Prostate gland (tissue), 2 donors: ENCODE data around the gene TMEM232. TPM values are rescaled to one million over a fixed set of nuclear protein-coding genes. Genes with fewer than 3 reads are reported as not detected.

ENCODE experiments used
- DNase-seq: peaks from one replicate; pipeline ENCODE4 v3.0.0-alpha.2; 2019; ENCODE audit warnings: low spot score
- H3K27ac ChIP-seq, 2 donors: fragments of 200-600 bp; sonication (generic); 2 replicates each; pipeline ENCODE4 v1.5.1; 2017 to 2019
- H3K27me3 ChIP-seq: fragments of 200-600 bp; sonication (generic); replicated peaks from 2 replicates; pipeline ENCODE4 v1.5.1; 2019; ENCODE audit not compliant: insufficient read depth
- H3K36me3 ChIP-seq, 2 donors: fragments of 200-600 bp; sonication (generic); 1 replicate in 1 of 2; 2 replicates in 1 of 2; pipeline versions ENCODE4 v1.5.1 to v1.8.1; 2017 to 2019
- H3K4me1 ChIP-seq: fragments of 200-600 bp; sonication (generic); replicated peaks from 2 replicates; pipeline ENCODE4 v1.5.1; 2019
- H3K4me3 ChIP-seq, 2 donors: fragments of 200-600 bp; sonication (generic); 2 replicates each; pipeline ENCODE4 v1.5.1; 2017 to 2019
- H3K9me3 ChIP-seq: fragments of 200-600 bp; sonication (generic); 2 replicates; pipeline ENCODE4 v1.5.1; 2017
- CTCF ChIP-seq, 4 experiments: fragments of 200-600 bp in 2 of 4; fragments of 450-650 bp in 2 of 4; sonication (generic) in 2 of 4; IDR thresholded peaks; 1 replicate in 3 of 4; 2 replicates in 1 of 4; pipeline ENCODE4 v1.5.1; 2016 to 2019; ENCODE audit warnings: antibody characterized with exemption in 4 of 4, mild to moderate bottlenecking in 2 of 4, moderate library complexity in 2 of 4
- POLR2A ChIP-seq: fragments of 450-650 bp; IDR thresholded peaks from one replicate; pipeline ENCODE4 v1.6.1; 2016; ENCODE audit warnings: antibody characterized with exemption, mild to moderate bottlenecking
- POLR2AphosphoS5 ChIP-seq: sonication (generic); formaldehyde crosslinking; IDR thresholded peaks from one replicate; pipeline ENCODE4 v1.6.1; 2017; ENCODE audit warnings: antibody characterized with exemption
- WGBS: methylation state at CpG from one replicate; pipeline ENCODE4 v1.1.5; 2018; 5-methylcytosine and 5-hydroxymethylcytosine counted together
- intact Hi-C: fragments of 100-400 bp; cut with DNase I; formaldehyde crosslinking; loops from one replicate; pipeline ENCODE4 v1.14.2; 2022
- total RNA-seq, 2 donors: library from RNA; depleted of rRNA; stranded (reverse); fragments of >200 nt; gene quantifications; one replicate each; pipeline ENCODE4 v1.1.0, GENCODE V29; 2016

Gene TMEM232
- total RNA-seq, 2 donors from 2014 or later = 5.1 to 11.3 TPM

DNA sequence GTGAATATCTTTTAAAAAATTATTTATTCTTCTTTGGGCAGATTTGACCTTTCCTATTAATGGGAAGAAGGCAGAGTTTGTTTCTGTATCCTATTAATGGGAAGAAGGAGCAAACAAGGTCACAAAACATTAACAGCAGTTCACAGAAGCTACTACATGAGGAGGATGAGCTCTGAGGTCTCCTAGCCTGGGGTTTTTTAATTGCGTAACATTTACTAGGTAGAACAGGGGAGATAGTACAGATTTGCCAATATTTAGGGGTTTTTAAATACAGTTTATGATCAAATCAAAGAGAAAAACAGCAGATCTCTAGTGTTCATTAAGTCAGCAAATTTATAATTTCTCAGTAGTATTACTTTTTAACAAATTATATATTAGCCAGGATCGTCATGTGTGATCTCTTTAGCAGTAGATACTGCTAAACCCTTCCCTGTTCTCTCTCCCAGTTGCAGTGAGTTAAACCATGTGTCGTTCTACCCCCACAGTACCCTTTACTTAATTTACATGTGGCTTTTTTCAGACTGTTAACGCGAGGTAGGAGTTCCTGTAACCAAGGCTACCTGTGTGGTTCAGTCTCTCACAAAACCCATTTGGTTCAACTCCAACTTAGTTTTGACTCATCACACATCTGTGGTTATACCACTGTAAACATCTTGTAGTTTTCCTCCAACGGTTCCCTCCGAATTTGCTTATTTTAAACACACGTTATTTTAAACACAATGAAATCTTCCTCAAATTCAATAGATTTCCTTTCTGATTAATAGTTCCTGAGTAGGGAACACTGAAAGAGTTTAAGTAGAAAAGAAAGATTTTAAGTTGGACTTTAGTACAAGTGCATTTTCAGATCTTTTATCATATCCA, 25.7 kb upstream of the TMEM232 start:
- intact Hi-C loops = loop anchor here (10.0 kb wide), 1 partner anchor 323 kb away; the partner anchor contains the start of gene TSLP
- Histone ChIP-seq H3K36me3 (no peaks in the 10 kb centered on the region), H3K4me1 (no peaks in the 10 kb centered on the region), H3K4me3 (no peak overlapping the region), H3K9me3 (no peaks in the 10 kb centered on the region), H3K27ac (no peak overlapping the region), H3K27me3 (no peaks in the 10 kb centered on the region)
- 77% methylated on average over 8 of the region's 8 CpGs for WGBS
- no peak for DNase-seq
- TF ChIP-seq POLR2AphosphoS5 (no peak), CTCF (IDR thresholded peaks at IDR 0.05) (no peak), POLR2A (no peak)

DNA sequence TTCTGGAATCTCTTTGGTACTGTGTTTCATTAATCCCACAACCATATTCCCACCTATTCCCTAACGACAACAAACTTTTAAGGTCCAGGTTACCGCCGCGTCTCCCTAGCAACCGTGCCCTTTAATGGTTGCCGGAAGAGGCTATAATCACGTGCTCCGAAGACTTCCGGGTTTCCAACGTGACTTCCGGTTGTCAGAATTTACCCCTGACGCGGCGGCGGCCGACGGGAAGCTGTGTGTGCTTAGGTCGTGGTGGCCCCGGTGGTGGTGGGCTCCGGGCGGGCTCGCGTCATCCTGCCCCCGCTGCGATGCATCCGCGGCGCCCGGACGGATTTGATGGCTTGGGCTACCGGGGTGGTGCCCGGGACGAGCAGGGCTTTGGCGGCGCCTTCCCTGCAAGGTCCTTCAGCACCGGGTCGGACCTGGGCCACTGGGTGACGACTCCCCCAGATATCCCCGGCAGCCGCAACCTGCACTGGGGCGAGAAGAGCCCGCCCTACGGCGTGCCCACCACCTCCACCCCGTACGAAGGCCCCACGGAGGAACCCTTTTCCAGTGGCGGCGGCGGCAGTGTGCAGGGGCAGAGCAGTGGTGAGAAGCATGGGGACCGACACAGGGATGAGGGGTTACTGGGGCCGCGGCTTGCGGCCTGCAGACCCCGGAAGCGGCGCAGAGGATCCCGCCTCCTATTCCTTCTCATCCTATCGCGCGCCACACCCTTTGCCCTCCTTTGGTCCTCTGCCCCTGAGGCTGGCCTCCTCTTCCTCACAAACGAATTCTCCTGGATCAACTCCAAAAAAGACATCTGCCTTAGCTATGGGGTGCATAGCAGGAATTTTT, 12.6 kb upstream of the TMEM232 start, which contains the start of gene SLC25A46:
Gene SLC25A46 (plus strand): TSS at position 196 of the 840 bp plus-strand sequence. CDS start 113 bp downstream, at position 309.
- Histone ChIP-seq H3K27ac (peak within 1 kb of the TSS; percentile 66 to 76), H3K27me3 (no peaks in the 10 kb centered on the region), H3K36me3 (no peaks in the 10 kb centered on the region), H3K9me3 (no peaks in the 10 kb centered on the region), H3K4me3 (peak within 1 kb of the TSS; percentile 74 to 90), H3K4me1 (no peaks in the 10 kb centered on the region)
- peak; percentile 85 for DNase-seq
- TF ChIP-seq POLR2AphosphoS5 = peak; percentile 91
- TF ChIP-seq CTCF (IDR thresholded peaks at IDR 0.05) = no peak
- TF ChIP-seq POLR2A = no peak
- intact Hi-C loops = no loop called here
- under 1% methylated on average over 62 of the region's 62 CpGs for WGBS

GRCh38 chr5:110738503-110738811, 12.0 kb upstream of the TMEM232 start:
- no peaks in the 10 kb centered on the region for H3K4me1 ChIP-seq
- intact Hi-C loops = no loop called here
- H3K36me3 ChIP-seq = no peaks in the 10 kb centered on the region
- peak overlapping the region; percentile 74 to 90 for H3K4me3 ChIP-seq
- no peaks in the 10 kb centered on the region for H3K9me3 ChIP-seq
- DNase-seq = no peak
- peak overlapping the region; percentile 66 to 76 for H3K27ac ChIP-seq
- H3K27me3 ChIP-seq = no peaks in the 10 kb centered on the region
- WGBS = under 1% methylated on average over 14 of the region's 14 CpGs
- TF ChIP-seq POLR2AphosphoS5 = no peak
- TF ChIP-seq POLR2A = no peak
- no peak for TF ChIP-seq CTCF (IDR thresholded peaks at IDR 0.05)

GRCh38 chr5:110736753-110737152, 10.3 kb upstream of the TMEM232 start:
- no peaks in the 10 kb centered on the region for H3K4me1 ChIP-seq
- H3K36me3 ChIP-seq = no peaks in the 10 kb centered on the region
- no peaks in the 10 kb centered on the region for H3K27me3 ChIP-seq
- H3K9me3 ChIP-seq = no peaks in the 10 kb centered on the region
- no peak for DNase-seq
- H3K27ac ChIP-seq = no peak overlapping the region
- no peak overlapping the region for H3K4me3 ChIP-seq
- TF ChIP-seq POLR2A = no peak
- no peak for TF ChIP-seq CTCF (IDR thresholded peaks at IDR 0.05)
- no peak for TF ChIP-seq POLR2AphosphoS5
- WGBS = 70% methylated on average over 3 of the region's 3 CpGs
- intact Hi-C loops = no loop called here
